Measurements from ENCODE around the gene CHD3. TPM values are rescaled to one million over a fixed set of nuclear protein-coding genes. Genes with fewer than 3 reads are reported as not detected.

The CHD3 gene
- total and polyA plus RNA-seq, 10 of the 15 experiments (the other 5 are each of a cell fraction or from before 2014, with no cell fraction given), result 1.4 to 86.8 (median 39.1) TPM

GRCh38 chr17:7910711-7911110, 22.1 kb downstream of the CHD3 start (continued):
- TF ChIP-seq ZBTB11 (CRISPR knock-in tag; IDR thresholded peaks at IDR 0.05), result no peak

GRCh38 chr17:7911116-7911515, 22.5 kb downstream of the CHD3 start:
- ChIA-PET CTCF (interaction anchor here (1.1 to 8.2 kb wide), 7 partner anchors 42 to 168 kb away, joined by 3 to 79 read pairs (median 7); no protein-coding TSS in a partner anchor), RAD21 (ENCODE audit: unreplicated experiment) (interaction anchor here (6.4 kb wide), 1 partner anchor 79 kb away, joined by 75 read pairs; no protein-coding TSS in a partner anchor), SMC1A (ENCODE audit: uncharacterized antibody, unreplicated experiment) (interaction anchor here (2.9 to 3.1 kb wide), 2 partner anchors 72 to 78 kb away, joined by 9 to 39 read pairs; no protein-coding TSS in a partner anchor), POLR2A (interaction anchor here (0.5 kb wide), 1 partner anchor 190 kb away, joined by 3 read pairs; no protein-coding TSS in a partner anchor)
- WGBS (ENCODE audit: insufficient coverage, insufficient replicate concordance, low lambda C conversion rate, missing lambda C conversion rate), result 46% methylated on average over 9 of the region's 9 CpGs
- no peaks in the 10 kb centered on the region for H3K27me3 ChIP-seq (replicated peaks in 1 of 2; ENCODE audit: control insufficient read depth in 2 of 2, insufficient read depth in 2 of 2, low read length in 1 of 2)
- FAIRE-seq (no peak), DNase-seq (ENCODE audit: low read depth, low spot score) (no peak), ATAC-seq (no peak)
- peaks cover 16 to 22% of the 10 kb centered on the region in 2 experiments for H3K36me3 ChIP-seq (ENCODE audit: control insufficient read depth in 2 of 2, insufficient read depth in 2 of 2, low read length in 1 of 2)
- H3K4me3 ChIP-seq, result no peak overlapping the region
- no peak overlapping the region for H3K9ac ChIP-seq (ENCODE audit: control insufficient read depth, insufficient read depth, low read length)
- H4K20me1 ChIP-seq (ENCODE audit: control insufficient read depth, insufficient read depth), result no peaks in the 10 kb centered on the region
- in situ Hi-C loops (cut with MboI), result loop anchor here (5.0 kb wide), 2 partner anchors 76 to 131 kb away; no protein-coding TSS in a partner anchor
- no peak overlapping the region for H3K27ac ChIP-seq (ENCODE audit: control insufficient read depth, insufficient read depth)
- H3K79me2 ChIP-seq (ENCODE audit: control insufficient read depth, insufficient read depth, low read length), result no peaks in the 10 kb centered on the region
- H2AFZ ChIP-seq (ENCODE audit: control insufficient read depth, low read depth, low read length), result no peak overlapping the region
- intact Hi-C loops (cut with micrococcal nuclease; ENCODE audit: unreplicated experiment), result no loop called here
- no TSS peak for BruUV-seq (replicated peaks)
- peaks cover 7% of the 10 kb centered on the region for H3K4me1 ChIP-seq (ENCODE audit: control insufficient read depth, insufficient read depth, low read length)
- H3K4me2 ChIP-seq (ENCODE audit: control insufficient read depth, insufficient read depth), result no peak overlapping the region
- TF ChIP-seq NR2C2 (IDR thresholded peaks at IDR 0.05; ENCODE audit: borderline replicate concordance, control insufficient read depth, insufficient read length, low read depth) (no peak), TBL1XR1 (IDR thresholded peaks at IDR 0.05; ENCODE audit: low read depth, low read length) (no peak)
- H3K9me3 ChIP-seq (replicated peaks; ENCODE audit: control insufficient read depth, insufficient read depth, low read length), result no peaks in the 10 kb centered on the region

All from GM12878 (cell line).